Measurements from ENCODE around the gene PTPRN2.

DNA sequence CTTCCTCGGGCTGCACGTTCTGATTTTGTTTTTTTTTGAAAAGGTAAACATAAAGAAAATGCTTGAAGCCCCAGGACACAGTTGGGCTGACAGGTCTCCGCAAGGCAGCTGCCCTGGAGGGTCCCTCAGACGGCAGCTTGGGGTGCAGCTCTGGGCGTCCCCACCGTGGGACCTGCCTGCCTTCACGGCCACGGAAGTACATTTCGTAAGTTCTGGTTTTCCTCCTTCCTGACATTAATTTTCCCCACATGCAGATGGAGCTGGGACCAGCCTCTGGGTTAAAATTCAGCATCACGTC lies 759.8 kb downstream of the PTPRN2 start:
- TF ChIP-seq, protein P1, sequence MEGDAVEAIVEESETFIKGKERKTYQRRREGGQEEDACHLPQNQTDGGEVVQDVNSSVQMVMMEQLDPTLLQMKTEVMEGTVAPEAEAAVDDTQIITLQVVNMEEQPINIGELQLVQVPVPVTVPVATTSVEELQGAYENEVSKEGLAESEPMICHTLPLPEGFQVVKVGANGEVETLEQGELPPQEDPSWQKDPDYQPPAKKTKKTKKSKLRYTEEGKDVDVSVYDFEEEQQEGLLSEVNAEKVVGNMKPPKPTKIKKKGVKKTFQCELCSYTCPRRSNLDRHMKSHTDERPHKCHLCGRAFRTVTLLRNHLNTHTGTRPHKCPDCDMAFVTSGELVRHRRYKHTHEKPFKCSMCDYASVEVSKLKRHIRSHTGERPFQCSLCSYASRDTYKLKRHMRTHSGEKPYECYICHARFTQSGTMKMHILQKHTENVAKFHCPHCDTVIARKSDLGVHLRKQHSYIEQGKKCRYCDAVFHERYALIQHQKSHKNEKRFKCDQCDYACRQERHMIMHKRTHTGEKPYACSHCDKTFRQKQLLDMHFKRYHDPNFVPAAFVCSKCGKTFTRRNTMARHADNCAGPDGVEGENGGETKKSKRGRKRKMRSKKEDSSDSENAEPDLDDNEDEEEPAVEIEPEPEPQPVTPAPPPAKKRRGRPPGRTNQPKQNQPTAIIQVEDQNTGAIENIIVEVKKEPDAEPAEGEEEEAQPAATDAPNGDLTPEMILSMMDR (conservative IDR thresholded peaks at IDR 0.05 in 1 of 2, IDR thresholded peaks at IDR 0.05 in 1 of 2; ENCODE audit: extremely low read depth in 1 of 2, insufficient read depth in 1 of 2, low read depth in 1 of 2, low read length in 2 of 2) = no peak
- no peak for TF ChIP-seq EZH2 (IDR thresholded peaks at IDR 0.05; ENCODE audit: borderline replicate concordance, low read length)

Measured in mammary epithelial cell (primary cell).